HCT116 (cell line): Measurements from ENCODE around the gene RNF166. TPM values are rescaled to one million over a fixed set of nuclear protein-coding genes. Genes with fewer than 3 reads are reported as not detected.

Experiments
- ATAC-seq: fragments of 200-7000 bp; cut with Tn5 transposase; 2 replicates; pipeline ENCODE4 v1.9.1; 2020; ENCODE audit warnings: mild to moderate bottlenecking, moderate library complexity
- BruUV-seq: library from RNA; stranded (reverse); fragments of 400-500 nt; replicated peaks from 2 replicates; lab custom pipeline; 2021; lab: Mats Ljungman, UMichigan
- CTCF ChIA-PET: fragments of 300-600 bp; sonication (Branson Sonifier 250); formaldehyde crosslinking; loops from one replicate; lab custom pipeline; 2021; ENCODE audit warnings: antibody characterized with exemption; lab: Charles Lee
- POLR2A ChIA-PET: fragments of 300-600, 350-600 bp; sonication (Branson Sonifier 250); formaldehyde crosslinking; loops from one replicate; lab custom pipeline; 2021; ENCODE audit warnings: antibody characterized with exemption; lab: Charles Lee
- RAD21 ChIA-PET, 2 experiments: fragments of 300-600 bp; sonication (Branson Sonifier 250); formaldehyde crosslinking; loops; one replicate each; lab custom pipeline; 2023; ENCODE audit warnings: low total read pairs in 2 of 2; ENCODE audit not compliant: uncharacterized antibody in 2 of 2, unreplicated experiment in 2 of 2, low non-redundant PET in 1 of 2; lab: Charles Lee
- DNase-seq: peaks from one replicate; pipeline ENCODE4 v3.0.0-alpha.2; 2010; ENCODE audit warnings: low read depth, low spot score
- H2AFZ ChIP-seq: fragments of 200-600 bp; shearing (Covaris generic), sonication (generic); 2 replicates; pipeline ENCODE4 v1.6.1; 2017; ENCODE audit warnings: low read depth, mixed run types, mixed read lengths, antibody characterized with exemption, low read length; ENCODE audit not compliant: poor library complexity, severe bottlenecking
- H3K27ac ChIP-seq: 2 replicates; pipeline ENCODE4 v1.5.1; 2012; ENCODE audit warnings: low read depth, low read length
- H3K27me3 ChIP-seq: fragments of 200-600 bp; sonication (generic); 2 replicates; pipeline ENCODE4 v1.6.1; 2016; ENCODE audit warnings: mixed run types, low read length, mixed read lengths; ENCODE audit not compliant: insufficient read depth
- H3K36me3 ChIP-seq, 2 experiments: fragments of 200-500 bp in 1 of 2; fragments of 200-600 bp in 1 of 2; sonication (Bioruptor generic) in 1 of 2; sonication (generic) in 1 of 2; 2 replicates each; pipeline versions ENCODE4 v1.5.1 to v1.6.1; 2014 to 2016; ENCODE audit warnings: low read length in 2 of 2, inconsistent platforms in 1 of 2, mixed read lengths in 1 of 2, mixed run types in 1 of 2; ENCODE audit not compliant: insufficient read depth in 2 of 2, control insufficient read depth in 1 of 2
- H3K4me1 ChIP-seq, 2 experiments: fragments of 200-600 bp in 1 of 2; sonication (generic) in 1 of 2; 2 replicates each; pipeline versions ENCODE4 v1.5.1 to v1.6.1; 2012 to 2017; ENCODE audit warnings: low read length in 2 of 2, inconsistent platforms in 1 of 2, mild to moderate bottlenecking in 1 of 2, mixed read lengths in 1 of 2, mixed run types in 1 of 2, moderate library complexity in 1 of 2; ENCODE audit not compliant: insufficient read depth in 2 of 2, control insufficient read depth in 1 of 2
- H3K4me2 ChIP-seq: fragments of 200-600 bp; sonication (generic); 2 replicates; pipeline ENCODE4 v1.6.1; 2017; ENCODE audit warnings: mixed run types, low read length, mixed read lengths
- H3K4me3 ChIP-seq, 2 experiments: fragments of 200-600 bp in 1 of 2; sonication (generic) in 1 of 2; replicated peaks in 1 of 2; 2 replicates each; pipeline ENCODE4 v1.5.1; 2011 to 2016; ENCODE audit warnings: low read length in 2 of 2, control low read depth in 1 of 2, low read depth in 1 of 2, mild to moderate bottlenecking in 1 of 2, mixed read lengths in 1 of 2, mixed run types in 1 of 2
- H3K79me2 ChIP-seq: fragments of 200-600 bp; sonication (generic); 2 replicates; pipeline ENCODE4 v1.6.1; 2017; ENCODE audit warnings: mild to moderate bottlenecking, mixed run types, low read length, moderate library complexity, mixed read lengths; ENCODE audit not compliant: insufficient read depth
- H3K9ac ChIP-seq: fragments of 200-600 bp; sonication (generic); 2 replicates; pipeline ENCODE4 v1.6.1; 2016; ENCODE audit warnings: low read length, mixed read lengths
- H3K9me2 ChIP-seq: fragments of 200-600 bp; sonication (generic), shearing (Covaris generic); 2 replicates; pipeline ENCODE4 v1.6.1; 2017; ENCODE audit warnings: mixed run types, mild to moderate bottlenecking, moderate library complexity; ENCODE audit not compliant: insufficient read depth
- H3K9me3 ChIP-seq, 2 experiments: fragments of 200-500 bp in 1 of 2; fragments of 200-600 bp in 1 of 2; sonication (Bioruptor generic) in 1 of 2; sonication (generic) in 1 of 2; 2 replicates each; pipeline ENCODE4 v1.6.1; 2014 to 2017; ENCODE audit warnings: low read length in 2 of 2, mixed read lengths in 2 of 2, inconsistent platforms in 1 of 2, low read depth in 1 of 2, mild to moderate bottlenecking in 1 of 2, mixed run types in 1 of 2, moderate library complexity in 1 of 2; ENCODE audit not compliant: control insufficient read depth in 1 of 2, insufficient read depth in 1 of 2
- H4K20me1 ChIP-seq: fragments of 200-600 bp; sonication (generic), shearing (Covaris generic); 2 replicates; pipeline ENCODE4 v1.6.1; 2017; ENCODE audit warnings: mixed run types, mild to moderate bottlenecking, moderate library complexity; ENCODE audit not compliant: insufficient read depth
- CBX3 ChIP-seq: IDR thresholded peaks from 2 replicates; pipeline ENCODE4 v1.6.1; 2012; ENCODE audit warnings: low read depth
- EGR1 ChIP-seq: IDR thresholded peaks from 2 replicates; pipeline ENCODE4 v1.6.1; 2012; ENCODE audit warnings: low read depth
- EZH2phosphoT487 ChIP-seq: fragments of 200-600 bp; IDR thresholded peaks from 2 replicates; pipeline ENCODE4 v1.6.1; 2018; ENCODE audit warnings: antibody characterized with exemption, borderline replicate concordance
- SP1 ChIP-seq: IDR thresholded peaks from 2 replicates; pipeline ENCODE4 v1.6.1; 2012; ENCODE audit warnings: low read depth
- ZBTB33 ChIP-seq: IDR thresholded peaks from 2 replicates; pipeline ENCODE4 v1.6.1; 2011; ENCODE audit warnings: mild to moderate bottlenecking, low read length, moderate library complexity; ENCODE audit not compliant: insufficient replicate concordance; ENCODE audit errors: extremely low read depth
- ZNF274 ChIP-seq: fragments of 200-500 bp; sonication (Bioruptor generic); IDR thresholded peaks from 2 replicates; pipeline ENCODE4 v1.6.1; 2014; ENCODE audit warnings: mild to moderate bottlenecking, low read depth, low read length, inconsistent platforms
- intact Hi-C: fragments of 100-400 bp; cut with micrococcal nuclease; formaldehyde crosslinking; loops from 2 replicates; pipeline ENCODE4 v1.10.0; 2022
- total RNA-seq: library from RNA; stranded (reverse); gene quantifications from one replicate; pipeline ENCODE4 v1.2.1, GENCODE V29; 2021; ENCODE audit not compliant: unreplicated experiment

The RNF166 gene
- total RNA-seq, 1 experiment from 2014 or later: 39.4 TPM

GRCh38 chr16:88730632-88731607 lies 24.7 kb upstream of the RNF166 start:
- Histone ChIP-seq H3K4me1 (no peaks in the 10 kb centered on the region), H3K36me3 (peaks cover 36 to 66% of the 10 kb centered on the region in 2 experiments; a peak in 3 of 4 replicates), H2AFZ (no peak overlapping the region), H3K27ac (no peak overlapping the region), H3K4me2 (no peak overlapping the region), H4K20me1 (no peaks in the 10 kb centered on the region), H3K9me3 (no peaks in the 10 kb centered on the region), H3K79me2 (peaks cover 13% of the 10 kb centered on the region; the same call in 1 of the 2 replicates), H3K9ac (no peak overlapping the region), H3K27me3 (no peaks in the 10 kb centered on the region), H3K9me2 (no peaks in the 10 kb centered on the region), H3K4me3 (no peak overlapping the region)
- CTCF ChIA-PET: no interaction called here
- DNase-seq (no peak), ATAC-seq (no peak)
- intact Hi-C loops: no loop called here
- TF ChIP-seq ZBTB33: no peak
- TF ChIP-seq CBX3: no peak
- POLR2A ChIA-PET: interaction anchor here (0.7 kb wide), 1 partner anchor 15 kb away, joined by 3 read pairs; no protein-coding TSS in a partner anchor
- RAD21 ChIA-PET: no interaction called here
- BruUV-seq: no TSS peak

GRCh38 chr16:88727871-88728270 lies 21.7 kb upstream of the RNF166 start:
- Histone ChIP-seq H3K4me1 (no peaks in the 10 kb centered on the region), H3K9me3 (no peaks in the 10 kb centered on the region), H3K27me3 (no peaks in the 10 kb centered on the region), H3K4me3 (no peak overlapping the region), H4K20me1 (no peaks in the 10 kb centered on the region), H3K27ac (no peak overlapping the region), H3K4me2 (no peak overlapping the region), H2AFZ (no peak overlapping the region), H3K9me2 (no peaks in the 10 kb centered on the region), H3K9ac (no peak overlapping the region), H3K79me2 (peaks cover 8% of the 10 kb centered on the region; the same call in 1 of the 2 replicates), H3K36me3 (peaks cover 36 to 71% of the 10 kb centered on the region in 2 experiments; a peak in 3 of 4 replicates)
- DNase-seq: no peak
- ATAC-seq: no peak
- BruUV-seq: no TSS peak
- intact Hi-C loops: no loop called here
- RAD21 ChIA-PET: no interaction called here
- POLR2A ChIA-PET: no interaction called here
- CTCF ChIA-PET: no interaction called here
- no peak for TF ChIP-seq CBX3
- TF ChIP-seq EZH2phosphoT487: no peak
- TF ChIP-seq EGR1: no peak
- no peak for TF ChIP-seq SP1
- no peak for TF ChIP-seq ZNF274
